ENCODE results near the gene CRYGD.
"Not testable (repeated sequence)": the region's sequence is repeated elsewhere in the genome, so short reads cannot be mapped to it uniquely, and the experiment has no call there.

CRYGD gene

GRCh38 chr2:208122248-208122647 lies 2.1 kb downstream of the CRYGD start:
- Histone ChIP-seq H3K4me1 (ENCODE audit: low read length) (no peaks in the 10 kb centered on the region), H3K9me3 (ENCODE audit: insufficient read depth, low read length) (no peaks in the 10 kb centered on the region), H3K9ac (ENCODE audit: low read length) (no peak overlapping the region), H3K27ac (ENCODE audit: low read length) (no peak overlapping the region), H4K20me1 (ENCODE audit: insufficient read depth, low read length) (no peaks in the 10 kb centered on the region), H2AFZ (ENCODE audit: low read depth, low read length) (no peak overlapping the region), H3K27me3 (ENCODE audit: low read depth, low read length) (no peaks in the 10 kb centered on the region), H3K36me3 (replicated peaks; ENCODE audit: low read depth, low read length) (no peaks in the 10 kb centered on the region), H3K79me2 (ENCODE audit: low read length) (no peaks in the 10 kb centered on the region), H3K4me2 (ENCODE audit: low read length) (no peak overlapping the region), H3K4me3 (ENCODE audit: low read length) (no peak overlapping the region)
- TF ChIP-seq EZH2phosphoT487 (IDR thresholded peaks at IDR 0.05; ENCODE audit: low read depth): no peak
- no peak for TF ChIP-seq CTCF (IDR thresholded peaks at IDR 0.05; ENCODE audit: low read depth, low read length)

GRCh38 chr2:208118918-208119317 lies 5.4 kb downstream of the CRYGD start:
- Histone ChIP-seq H4K20me1 (ENCODE audit: insufficient read depth, low read length) (no peaks in the 10 kb centered on the region), H3K4me2 (ENCODE audit: low read length) (no peak overlapping the region), H3K79me2 (ENCODE audit: low read length) (no peaks in the 10 kb centered on the region), H3K4me3 (ENCODE audit: low read length) (no peak overlapping the region), H3K36me3 (replicated peaks; ENCODE audit: low read depth, low read length) (no peaks in the 10 kb centered on the region), H3K27ac (ENCODE audit: low read length) (no peak overlapping the region), H3K4me1 (ENCODE audit: low read length) (no peaks in the 10 kb centered on the region), H3K9ac (ENCODE audit: low read length) (no peak overlapping the region), H3K27me3 (ENCODE audit: low read depth, low read length) (no peaks in the 10 kb centered on the region), H3K9me3 (ENCODE audit: insufficient read depth, low read length) (no peaks in the 10 kb centered on the region), H2AFZ (ENCODE audit: low read depth, low read length) (no peak overlapping the region)
- no peak for TF ChIP-seq EZH2phosphoT487 (IDR thresholded peaks at IDR 0.05; ENCODE audit: low read depth)
- TF ChIP-seq CTCF (IDR thresholded peaks at IDR 0.05; ENCODE audit: low read depth, low read length): no peak

- H4K20me1 ChIP-seq (ENCODE audit: insufficient read depth, low read length); H3K4me1 ChIP-seq (ENCODE audit: low read length); H3K36me3 ChIP-seq (replicated peaks; ENCODE audit: low read depth, low read length); H3K4me3 ChIP-seq (ENCODE audit: low read length); H3K27ac ChIP-seq (ENCODE audit: low read length); H3K79me2 ChIP-seq (ENCODE audit: low read length); H3K4me2 ChIP-seq (ENCODE audit: low read length); H3K9me3 ChIP-seq (ENCODE audit: insufficient read depth, low read length); H2AFZ ChIP-seq (ENCODE audit: low read depth, low read length); H3K27me3 ChIP-seq (ENCODE audit: low read depth, low read length); H3K9ac ChIP-seq (ENCODE audit: low read length): not testable (repeated sequence)
Measured at GRCh38 chr2:208117390-208117789, 6.9 kb downstream of the CRYGD start.

- Histone ChIP-seq H2AFZ (ENCODE audit: low read depth, low read length) (0 out of 2 replicates have a peak overlapping the region, but pooled peaks have one; percentile 23), H3K79me2 (ENCODE audit: low read length) (no peaks in the 10 kb centered on the region), H3K36me3 (replicated peaks; ENCODE audit: low read depth, low read length) (no peaks in the 10 kb centered on the region), H3K27me3 (ENCODE audit: low read depth, low read length) (no peaks in the 10 kb centered on the region), H3K27ac (ENCODE audit: low read length) (no peak overlapping the region), H3K4me2 (ENCODE audit: low read length) (no peak overlapping the region), H3K4me3 (ENCODE audit: low read length) (no peak overlapping the region), H4K20me1 (ENCODE audit: insufficient read depth, low read length) (no peaks in the 10 kb centered on the region), H3K9ac (ENCODE audit: low read length) (no peak overlapping the region), H3K4me1 (ENCODE audit: low read length) (peaks cover 3% of the 10 kb centered on the region), H3K9me3 (ENCODE audit: insufficient read depth, low read length) (no peaks in the 10 kb centered on the region)
- TF ChIP-seq EZH2phosphoT487 (IDR thresholded peaks at IDR 0.05; ENCODE audit: low read depth) (no peak), CTCF (IDR thresholded peaks at IDR 0.05; ENCODE audit: low read depth, low read length) (no peak)
Measured at GRCh38 chr2:208112969-208113368, 11.4 kb downstream of the CRYGD start.

- H3K27me3 ChIP-seq (ENCODE audit: low read depth, low read length); H3K4me2 ChIP-seq (ENCODE audit: low read length); H3K79me2 ChIP-seq (ENCODE audit: low read length); H3K9me3 ChIP-seq (ENCODE audit: insufficient read depth, low read length); H2AFZ ChIP-seq (ENCODE audit: low read depth, low read length); H3K4me3 ChIP-seq (ENCODE audit: low read length); H4K20me1 ChIP-seq (ENCODE audit: insufficient read depth, low read length); H3K27ac ChIP-seq (ENCODE audit: low read length); H3K9ac ChIP-seq (ENCODE audit: low read length); H3K4me1 ChIP-seq (ENCODE audit: low read length); H3K36me3 ChIP-seq (replicated peaks; ENCODE audit: low read depth, low read length): not testable (repeated sequence)
Measured at GRCh38 chr2:208112273-208112745, 12.0 kb downstream of the CRYGD start.
